Prostate gland (tissue), 2 donors: Measurements from ENCODE around the gene POLR1C.

Experiments
- CTCF ChIP-seq, 4 experiments: fragments of 200-600 bp in 2 of 4; fragments of 450-650 bp in 2 of 4; sonication (generic) in 2 of 4; IDR thresholded peaks; 1 replicate in 3 of 4; 2 replicates in 1 of 4; pipeline ENCODE4 v1.5.1; 2016 to 2019; ENCODE audit warnings: antibody characterized with exemption in 4 of 4, mild to moderate bottlenecking in 2 of 4, moderate library complexity in 2 of 4
- POLR2A ChIP-seq: fragments of 450-650 bp; IDR thresholded peaks from one replicate; pipeline ENCODE4 v1.6.1; 2016; ENCODE audit warnings: antibody characterized with exemption, mild to moderate bottlenecking
- POLR2AphosphoS5 ChIP-seq: sonication (generic); formaldehyde crosslinking; IDR thresholded peaks from one replicate; pipeline ENCODE4 v1.6.1; 2017; ENCODE audit warnings: antibody characterized with exemption

- TF ChIP-seq CTCF (IDR thresholded peaks at IDR 0.05) = no peak
- TF ChIP-seq POLR2AphosphoS5 = no peak
- no peak for TF ChIP-seq POLR2A
These were observed 48.6 kb upstream of the POLR1C start for GRCh38 chr6:43468240-43468639.
